IMR-90 (cell line): ENCODE data around the gene SPG11. TPM values are rescaled to one million over a fixed set of nuclear protein-coding genes. Genes with fewer than 3 reads are reported as not detected.

Source experiments
- ATAC-seq: fragments of 200-7000 bp; cut with Tn5 transposase; 2 replicates; pipeline ENCODE4 v1.9.1; 2020; ENCODE audit warnings: low read depth, mild to moderate bottlenecking, moderate library complexity
- BruUV-seq: library from RNA; stranded (reverse); fragments of 400-500 nt; replicated peaks from 2 replicates; lab custom pipeline; 2021; lab: Mats Ljungman, UMichigan
- CTCF ChIA-PET: fragments of 300-600 bp; formaldehyde crosslinking; extraction: SDS; loops from one replicate; lab custom pipeline; 2021; ENCODE audit warnings: antibody characterized with exemption; lab: Yijun Ruan, JAX
- POLR2A ChIA-PET: fragments of 300-600 bp; sonication (Branson Sonifier 250); formaldehyde crosslinking; loops from one replicate; lab custom pipeline; 2022; ENCODE audit warnings: antibody characterized with exemption; ENCODE audit not compliant: unreplicated experiment; lab: Charles Lee
- DNase-seq: peaks from one replicate; pipeline ENCODE4 v3.0.0; 2013
- H2AFZ ChIP-seq: replicated peaks from 2 replicates; pipeline ENCODE3; 2013; ENCODE audit warnings: low read length, mild to moderate bottlenecking; ENCODE audit not compliant: poor library complexity
- H2AK5ac ChIP-seq: 2 replicates; pipeline ENCODE4 v1.6.1; 2013; ENCODE audit warnings: low read depth, low read length, inconsistent platforms
- H2AK9ac ChIP-seq: replicated peaks from 2 replicates; pipeline ENCODE3; 2013; ENCODE audit warnings: mild to moderate bottlenecking, low read depth, low read length, moderate library complexity; ENCODE audit not compliant: poor library complexity
- H2BK120ac ChIP-seq: 2 replicates; pipeline ENCODE4 v1.6.1; 2013; ENCODE audit warnings: low read depth, low read length, inconsistent platforms
- H2BK15ac ChIP-seq: 3 replicates; pipeline ENCODE4 v1.6.1; 2013; ENCODE audit warnings: low read depth, low read length, inconsistent platforms
- H2BK20ac ChIP-seq: 2 replicates; pipeline ENCODE4 v1.6.1; 2013; ENCODE audit warnings: low read depth, mild to moderate bottlenecking, inconsistent platforms, low read length, moderate library complexity
- H2BK5ac ChIP-seq: 2 replicates; pipeline ENCODE4 v1.6.1; 2013; ENCODE audit warnings: mild to moderate bottlenecking, low read depth, low read length, inconsistent platforms; ENCODE audit not compliant: poor library complexity, severe bottlenecking
- H3K14ac ChIP-seq: replicated peaks from 2 replicates; pipeline ENCODE4 v1.6.1; 2013; ENCODE audit warnings: low read depth, low read length, inconsistent platforms
- H3K18ac ChIP-seq: 2 replicates; pipeline ENCODE4 v1.6.1; 2013; ENCODE audit warnings: low read depth, low read length, control low read depth
- H3K23ac ChIP-seq: 2 replicates; pipeline ENCODE4 v1.6.1; 2013; ENCODE audit warnings: low read depth, low read length, inconsistent platforms
- H3K27ac ChIP-seq: 2 replicates; pipeline ENCODE4 v1.5.1; 2013; ENCODE audit warnings: mild to moderate bottlenecking, control low read depth, low read length; ENCODE audit not compliant: insufficient read depth
- H3K27me3 ChIP-seq: 2 replicates; pipeline ENCODE4 v1.6.1; 2013; ENCODE audit warnings: low read length; ENCODE audit not compliant: control insufficient read depth, insufficient read depth
- H3K36me3 ChIP-seq: 2 replicates; pipeline ENCODE4 v1.6.1; 2013; ENCODE audit warnings: low read length, mixed read lengths; ENCODE audit not compliant: control insufficient read depth, insufficient read depth
- H3K4ac ChIP-seq: 2 replicates; pipeline ENCODE4 v1.6.1; 2013; ENCODE audit warnings: low read depth, low read length, inconsistent platforms
- H3K4me1 ChIP-seq: 2 replicates; pipeline ENCODE4 v1.6.1; 2013; ENCODE audit warnings: low read length, mixed read lengths; ENCODE audit not compliant: control insufficient read depth, insufficient read depth
- H3K4me2 ChIP-seq: 2 replicates; pipeline ENCODE4 v1.6.1; 2013; ENCODE audit warnings: low read depth, mild to moderate bottlenecking, control low read depth, low read length, moderate library complexity
- H3K4me3 ChIP-seq: 2 replicates; pipeline ENCODE4 v1.5.1; 2013; ENCODE audit warnings: low read depth, mild to moderate bottlenecking, control low read depth, low read length, moderate library complexity; ENCODE audit not compliant: insufficient read depth
- H3K56ac ChIP-seq: 2 replicates; pipeline ENCODE4 v1.6.1; 2013; ENCODE audit warnings: low read length, inconsistent platforms; ENCODE audit not compliant: insufficient read depth; ENCODE audit errors: extremely low read depth
- H3K79me1 ChIP-seq, 2 experiments: 2 replicates each; pipeline ENCODE4 v1.6.1; 2013; ENCODE audit warnings: low read length in 2 of 2, inconsistent platforms in 1 of 2, low read depth in 1 of 2
- H3K9ac ChIP-seq: 2 replicates; pipeline ENCODE4 v1.6.1; 2013; ENCODE audit warnings: low read depth, low read length, control low read depth
- H3K9me1 ChIP-seq: 2 replicates; pipeline ENCODE4 v1.6.1; 2013; ENCODE audit warnings: low read length, inconsistent platforms; ENCODE audit not compliant: insufficient read depth
- H3K9me3 ChIP-seq: 2 replicates; pipeline ENCODE4 v1.6.1; 2013; ENCODE audit warnings: low read length; ENCODE audit not compliant: control insufficient read depth, insufficient read depth
- H4K20me1 ChIP-seq: 2 replicates; pipeline ENCODE4 v1.6.1; 2013; ENCODE audit warnings: low read length, inconsistent platforms; ENCODE audit not compliant: insufficient read depth
- H4K5ac ChIP-seq: 2 replicates; pipeline ENCODE4 v1.6.1; 2013; ENCODE audit warnings: mild to moderate bottlenecking, low read depth, low read length, control low read depth
- H4K8ac ChIP-seq, 2 experiments: 2 replicates each; pipeline ENCODE4 v1.6.1; 2013; ENCODE audit warnings: low read depth in 2 of 2, low read length in 2 of 2, control low read depth in 1 of 2, inconsistent platforms in 1 of 2
- H4K91ac ChIP-seq: 2 replicates; pipeline ENCODE4 v1.6.1; 2013; ENCODE audit warnings: low read depth, low read length, inconsistent platforms; ENCODE audit not compliant: insufficient read depth
- BHLHE40 ChIP-seq: fragments of 150-350 bp; IDR thresholded peaks from 2 replicates; pipeline ENCODE4 v1.6.1; 2016; ENCODE audit warnings: mild to moderate bottlenecking, low read depth, low read length
- CEBPB ChIP-seq: IDR thresholded peaks from 2 replicates; pipeline ENCODE4 v1.6.1; 2012; ENCODE audit warnings: low read depth, low read length, improper control_type of control experiment
- CHD1 ChIP-seq: IDR thresholded peaks from 2 replicates; pipeline ENCODE4 v1.6.1; 2012; ENCODE audit warnings: low read depth, low read length, improper control_type of control experiment
- CTCF ChIP-seq: conservative IDR thresholded peaks from 2 replicates; pipeline ENCODE4 v1.5.1; 2012; ENCODE audit warnings: mild to moderate bottlenecking, low read depth, low read length, improper control_type of control experiment
- ELK1 ChIP-seq: fragments of 150-350 bp; IDR thresholded peaks from 2 replicates; pipeline ENCODE4 v1.6.1; 2016; ENCODE audit warnings: low read depth, mild to moderate bottlenecking, low read length, moderate library complexity, borderline replicate concordance
- FOS ChIP-seq: fragments of 150-350 bp; IDR thresholded peaks from 2 replicates; pipeline ENCODE4 v1.6.1; 2016; ENCODE audit warnings: low read depth, low read length
- MAFK ChIP-seq: IDR thresholded peaks from 2 replicates; pipeline ENCODE4 v1.6.1; 2012; ENCODE audit warnings: low read depth, low read length, improper control_type of control experiment
- MAZ ChIP-seq: IDR thresholded peaks from 2 replicates; pipeline ENCODE4 v1.6.1; 2012; ENCODE audit warnings: low read depth, mild to moderate bottlenecking, low read length, improper control_type of control experiment, moderate library complexity, borderline replicate concordance
- MXI1 ChIP-seq: IDR thresholded peaks from 2 replicates; pipeline ENCODE4 v1.6.1; 2012; ENCODE audit warnings: low read depth, mild to moderate bottlenecking, low read length, moderate library complexity, borderline replicate concordance
- NFE2L2 ChIP-seq: fragments of 150-350 bp; IDR thresholded peaks from 2 replicates; pipeline ENCODE4 v1.6.1; 2016; ENCODE audit warnings: low read depth, mild to moderate bottlenecking, low read length
- POLR2A ChIP-seq: IDR thresholded peaks from 2 replicates; pipeline ENCODE4 v1.6.1; 2012; ENCODE audit warnings: mild to moderate bottlenecking, low read depth, low read length
- RAD21 ChIP-seq: IDR thresholded peaks from 2 replicates; pipeline ENCODE4 v1.6.1; 2012; ENCODE audit warnings: low read length, improper control_type of control experiment
- RCOR1 ChIP-seq: IDR thresholded peaks from 2 replicates; pipeline ENCODE4 v1.6.1; 2012; ENCODE audit warnings: mild to moderate bottlenecking, low read length, improper control_type of control experiment; ENCODE audit not compliant: insufficient replicate concordance
- RFX5 ChIP-seq: IDR thresholded peaks from 2 replicates; pipeline ENCODE4 v1.8.0; 2012; ENCODE audit warnings: low read depth, mild to moderate bottlenecking, low read length, moderate library complexity
- SMC3 ChIP-seq: fragments of 150-350 bp; IDR thresholded peaks from 2 replicates; pipeline ENCODE4 v1.6.1; 2016; ENCODE audit warnings: low read depth, mild to moderate bottlenecking, antibody characterized with exemption, low read length, moderate library complexity
- USF2 ChIP-seq: fragments of 150-350 bp; IDR thresholded peaks from 2 replicates; pipeline ENCODE4 v1.6.1; 2017; ENCODE audit warnings: mild to moderate bottlenecking, antibody characterized with exemption, low read length, low read depth
- WGBS, 2 experiments: methylation state at CpG; one replicate each; pipeline versions ENCODE4 v1.1.5 to v1.1.7; 2013; ENCODE audit warnings: missing lambda C conversion rate in 2 of 2; ENCODE audit not compliant: insufficient read length in 1 of 2; ENCODE audit errors: extremely low coverage in 2 of 2; 5-methylcytosine and 5-hydroxymethylcytosine counted together
- dilution Hi-C: fragments of 300-500 bp; cut with HindIII; formaldehyde crosslinking; loops from one replicate; pipeline ENCODE4 v1.14.3; 2018; ENCODE audit warnings: low sequenced_read_pairs; ENCODE audit not compliant: unreplicated experiment
- in situ Hi-C: fragments of 300-500 bp; cut with MboI; formaldehyde crosslinking; loops from 3 replicates; pipeline ENCODE4 v1.14.3; 2019; ENCODE audit warnings: low sequenced_read_pairs, inconsistent platforms, mixed read lengths
- intact Hi-C: fragments of 100-400 bp; cut with micrococcal nuclease; formaldehyde crosslinking; loops from 2 replicates; pipeline ENCODE4 v1.10.0; 2022
- polyA plus RNA-seq, 3 experiments: library from polyadenylated mRNA; depleted of rRNA; stranded (reverse); fragments of >200 nt; gene quantifications; 2 replicates each; pipeline ENCODE4 v1.2.3, GENCODE V29; 2012; ENCODE audit warnings: low replicate concordance in 1 of 3
- total RNA-seq: library from RNA; depleted of rRNA; stranded (reverse); fragments of >200 nt; gene quantifications from 2 replicates; pipeline ENCODE4 v1.2.3, GENCODE V29; 2012

SPG11 gene
- total and polyA plus RNA-seq, 2 of the 4 experiments (the other 2 are of a cell fraction), result 30.8 to 32.6 TPM

GRCh38 chr15:44568338-44568737 lies 95.1 kb downstream of the SPG11 start:
- dilution Hi-C loops, result no loop called here
- no peak overlapping the region for H3K14ac ChIP-seq
- no peak overlapping the region for H2AK5ac ChIP-seq
- ATAC-seq (no peak), DNase-seq (no peak)
- H3K27me3 ChIP-seq, result no peaks in the 10 kb centered on the region
- no peak overlapping the region for H3K56ac ChIP-seq
- intact Hi-C loops, result no loop called here
- H2AK9ac ChIP-seq, result no peak overlapping the region
- no peak overlapping the region for H2BK15ac ChIP-seq
- no peak overlapping the region for H2AFZ ChIP-seq
- H3K27ac ChIP-seq, result no peak overlapping the region
- peaks cover 0 to 7% of the 10 kb centered on the region in 2 experiments; a peak in 1 of 4 replicates for H3K79me1 ChIP-seq
- H4K91ac ChIP-seq, result no peak overlapping the region
- no peak overlapping the region for H2BK5ac ChIP-seq
- no peak overlapping the region for H3K18ac ChIP-seq
- peaks cover 56% of the 10 kb centered on the region for H3K36me3 ChIP-seq
- peaks cover 11% of the 10 kb centered on the region; the same call in 1 of the 2 replicates for H3K9me1 ChIP-seq
- in situ Hi-C loops, result no loop called here
- ChIA-PET POLR2A (no interaction called here), CTCF (interaction anchor here (0.6 kb wide), 1 partner anchor 9 kb away, joined by 3 read pairs; no protein-coding TSS in a partner anchor)
- no peak overlapping the region for H3K4ac ChIP-seq
- H4K5ac ChIP-seq, result no peak overlapping the region
- H2BK20ac ChIP-seq, result no peak overlapping the region
- H4K20me1 ChIP-seq, result peaks cover 5% of the 10 kb centered on the region; the same call in 1 of the 2 replicates
- H3K4me1 ChIP-seq, result peaks cover 3% of the 10 kb centered on the region
- no peak overlapping the region for H2BK120ac ChIP-seq
- WGBS, 2 experiments, result 100% methylated on average over 1 of the region's 3 CpGs; no CpG with 5 or more reads in 1 of the 2 experiments
- H3K23ac ChIP-seq, result no peak overlapping the region
- no peak overlapping the region for H3K4me3 ChIP-seq
- no peak for TF ChIP-seq USF2
- TF ChIP-seq MXI1, result no peak
- no peak for TF ChIP-seq CTCF
- TF ChIP-seq SMC3, result no peak
- no peak for TF ChIP-seq RFX5
- no peak for TF ChIP-seq POLR2A
- TF ChIP-seq NFE2L2, result no peak
- TF ChIP-seq MAZ, result no peak
- TF ChIP-seq CHD1, result no peak
- TF ChIP-seq MAFK, result no peak
- no peak for TF ChIP-seq BHLHE40
- no peak for TF ChIP-seq RCOR1
- no peak for TF ChIP-seq FOS
- TF ChIP-seq RAD21, result no peak
- no peak for TF ChIP-seq ELK1
- TF ChIP-seq CEBPB, result no peak
- no peak overlapping the region for H3K9ac ChIP-seq
- H3K4me2 ChIP-seq, result no peak overlapping the region
- no TSS peak for BruUV-seq
- peaks cover 7% of the 10 kb centered on the region for H3K9me3 ChIP-seq
- no peak overlapping the region for H4K8ac ChIP-seq
